ENCODE data around the gene FADD.

- TF ChIP-seq POLR2AphosphoS5 (IDR thresholded peaks at IDR 0.05): no peak
- TF ChIP-seq, protein P1, sequence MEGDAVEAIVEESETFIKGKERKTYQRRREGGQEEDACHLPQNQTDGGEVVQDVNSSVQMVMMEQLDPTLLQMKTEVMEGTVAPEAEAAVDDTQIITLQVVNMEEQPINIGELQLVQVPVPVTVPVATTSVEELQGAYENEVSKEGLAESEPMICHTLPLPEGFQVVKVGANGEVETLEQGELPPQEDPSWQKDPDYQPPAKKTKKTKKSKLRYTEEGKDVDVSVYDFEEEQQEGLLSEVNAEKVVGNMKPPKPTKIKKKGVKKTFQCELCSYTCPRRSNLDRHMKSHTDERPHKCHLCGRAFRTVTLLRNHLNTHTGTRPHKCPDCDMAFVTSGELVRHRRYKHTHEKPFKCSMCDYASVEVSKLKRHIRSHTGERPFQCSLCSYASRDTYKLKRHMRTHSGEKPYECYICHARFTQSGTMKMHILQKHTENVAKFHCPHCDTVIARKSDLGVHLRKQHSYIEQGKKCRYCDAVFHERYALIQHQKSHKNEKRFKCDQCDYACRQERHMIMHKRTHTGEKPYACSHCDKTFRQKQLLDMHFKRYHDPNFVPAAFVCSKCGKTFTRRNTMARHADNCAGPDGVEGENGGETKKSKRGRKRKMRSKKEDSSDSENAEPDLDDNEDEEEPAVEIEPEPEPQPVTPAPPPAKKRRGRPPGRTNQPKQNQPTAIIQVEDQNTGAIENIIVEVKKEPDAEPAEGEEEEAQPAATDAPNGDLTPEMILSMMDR (IDR thresholded peaks at IDR 0.05): no peak
These were observed 17.8 kb downstream of the FADD start for GRCh38 chr11:70220920-70221319.

All from prostate gland (tissue), 2 donors.